GM21737 (cell line): ENCODE results near the gene CLEC11A.

Experiments used
- ATAC-seq: cut with Tn5 transposase; IDR thresholded peaks from one replicate; pipeline ENCODE4 v1.9.1; 2021; ENCODE audit warnings: mild to moderate bottlenecking, moderate library complexity; ENCODE audit not compliant: unreplicated experiment

CLEC11A gene

GRCh38 chr19:50703915-50704796 is 19.0 kb upstream of the CLEC11A start:
- no peak for ATAC-seq

- no peak for ATAC-seq
Measured at GRCh38 chr19:50705422-50706019, 17.6 kb upstream of the CLEC11A start.

GRCh38 chr19:50706387-50706786 is 16.8 kb upstream of the CLEC11A start:
- ATAC-seq = no peak

GRCh38 chr19:50708179-50708879 is 14.8 kb upstream of the CLEC11A start:
- no peak for ATAC-seq

- ATAC-seq = no peak
Measured at GRCh38 chr19:50710094-50710493, 13.1 kb upstream of the CLEC11A start.

- no peak for ATAC-seq
Measured at GRCh38 chr19:50710612-50711011, 12.6 kb upstream of the CLEC11A start.

- ATAC-seq = no peak
Measured at GRCh38 chr19:50711196-50711595, 12.0 kb upstream of the CLEC11A start.

GRCh38 chr19:50711805-50712204 is 11.4 kb upstream of the CLEC11A start:
- ATAC-seq = no peak

- no peak for ATAC-seq
Measured at GRCh38 chr19:50712833-50713232, 10.3 kb upstream of the CLEC11A start.

- no peak for ATAC-seq
Measured at GRCh38 chr19:50713556-50714236, 9.5 kb upstream of the CLEC11A start.

GRCh38 chr19:50716178-50717025 is 6.8 kb upstream of the CLEC11A start:
- no peak for ATAC-seq

- ATAC-seq = no peak
Measured at GRCh38 chr19:50717026-50717723, 6.0 kb upstream of the CLEC11A start.

GRCh38 chr19:50717891-50718254 is 5.3 kb upstream of the CLEC11A start:
- no peak for ATAC-seq

- no peak for ATAC-seq
Measured at GRCh38 chr19:50718255-50719118, 4.7 kb upstream of the CLEC11A start.

GRCh38 chr19:50719119-50719435 is 4.1 kb upstream of the CLEC11A start:
- no peak for ATAC-seq

- ATAC-seq = no peak
Measured at GRCh38 chr19:50719566-50719965, 3.6 kb upstream of the CLEC11A start, which contains the start of gene SHANK1. SHANK1 (minus strand) TSS chr19:50719802; CDS start chr19:50716919, 2,883 bp downstream.

GRCh38 chr19:50720181-50720920 is 2.8 kb upstream of the CLEC11A start:
- no peak for ATAC-seq

GRCh38 chr19:50720921-50721381 is 2.2 kb upstream of the CLEC11A start:
- no peak for ATAC-seq
